ENCODE measurements around the gene KRTAP20-3. TPM values are rescaled to one million over a fixed set of nuclear protein-coding genes. Genes with fewer than 3 reads are reported as not detected.

KRTAP20-3 gene
- total RNA-seq, 2 experiments from 2014 or later = not detected

DNA sequence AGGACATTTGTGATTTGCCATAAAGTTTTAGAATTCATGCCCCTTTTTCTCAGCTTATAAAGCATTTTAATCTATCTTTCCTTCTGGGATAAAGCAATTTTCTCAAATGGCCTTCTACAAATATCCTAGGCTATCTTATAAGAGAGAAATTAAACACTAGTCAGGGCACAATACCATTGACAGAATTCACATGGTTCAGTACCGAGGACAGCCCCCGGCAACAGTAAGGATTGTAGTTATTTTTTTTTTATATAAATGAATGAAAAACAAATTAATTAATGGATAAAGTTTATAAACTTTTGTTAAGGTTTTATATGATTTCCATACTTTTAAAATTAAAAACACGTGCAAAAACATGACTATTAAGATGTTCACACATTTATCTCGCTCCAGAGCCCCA, 14.6 kb upstream of the KRTAP20-3 start:
- no peak overlapping the region for H3K27ac Mint-ChIP-seq
- ChIA-PET POLR2A (no interaction called here), CTCF (no interaction called here)
- H3K9me3 Mint-ChIP-seq (ENCODE audit: low read depth) = no peaks in the 10 kb centered on the region
- DNase-seq (no peak), ATAC-seq (no peak)
- no peaks in the 10 kb centered on the region for H3K36me3 Mint-ChIP-seq (ENCODE audit: low read depth)
- intact Hi-C loops (cut with DNase I, micrococcal nuclease) = no loop called here
- no peak overlapping the region for H3K4me3 Mint-ChIP-seq
- H3K27me3 Mint-ChIP-seq = no peaks in the 10 kb centered on the region
- no peaks in the 10 kb centered on the region for H3K4me1 Mint-ChIP-seq

GRCh38 chr21:30629200-30629599, 13.5 kb upstream of the KRTAP20-3 start:
- POLR2A ChIA-PET = no interaction called here
- Mint-ChIP-seq H3K9me3 (ENCODE audit: low read depth) (no peaks in the 10 kb centered on the region), H3K27me3 (no peaks in the 10 kb centered on the region), H3K27ac (no peak overlapping the region), H3K4me1 (no peaks in the 10 kb centered on the region), H3K4me3 (no peak overlapping the region), H3K36me3 (ENCODE audit: low read depth) (no peaks in the 10 kb centered on the region)
- intact Hi-C loops (cut with DNase I, micrococcal nuclease) = no loop called here
- CTCF ChIA-PET = no interaction called here
- DNase-seq (no peak), ATAC-seq (no peak)

GRCh38 chr21:30634906-30635305, 7.8 kb upstream of the KRTAP20-3 start, which contains the start of gene KRTAP20-2:
Gene KRTAP20-2 (plus strand): TSS chr21:30635206. CDS start chr21:30635264, 58 bp downstream.
- Mint-ChIP-seq H3K27ac (no peak within 1 kb of the TSS), H3K9me3 (ENCODE audit: low read depth) (no peaks in the 10 kb centered on the region), H3K4me1 (no peaks in the 10 kb centered on the region), H3K36me3 (ENCODE audit: low read depth) (no peaks in the 10 kb centered on the region), H3K27me3 (no peaks in the 10 kb centered on the region), H3K4me3 (no peak within 1 kb of the TSS)
- intact Hi-C loops (cut with DNase I, micrococcal nuclease) = no loop called here
- DNase-seq (no peak), ATAC-seq (no peak)
- CTCF ChIA-PET = no interaction called here
- POLR2A ChIA-PET = no interaction called here

GRCh38 chr21:30638686-30639085, 4.0 kb upstream of the KRTAP20-3 start:
- CTCF ChIA-PET = no interaction called here
- Mint-ChIP-seq H3K4me3 (no peak overlapping the region), H3K9me3 (ENCODE audit: low read depth) (no peaks in the 10 kb centered on the region), H3K36me3 (ENCODE audit: low read depth) (no peaks in the 10 kb centered on the region), H3K27ac (no peak overlapping the region), H3K4me1 (no peaks in the 10 kb centered on the region), H3K27me3 (no peaks in the 10 kb centered on the region)
- intact Hi-C loops (cut with DNase I, micrococcal nuclease) = no loop called here
- ATAC-seq (no peak), DNase-seq (no peak)
- POLR2A ChIA-PET = no interaction called here

- Mint-ChIP-seq H3K9me3 (ENCODE audit: low read depth) (no peaks in the 10 kb centered on the region), H3K27ac (no peak overlapping the region), H3K27me3 (peaks cover 4% of the 10 kb centered on the region), H3K4me3 (no peak overlapping the region), H3K36me3 (ENCODE audit: low read depth) (no peaks in the 10 kb centered on the region), H3K4me1 (no peaks in the 10 kb centered on the region)
- ChIA-PET CTCF (no interaction called here), POLR2A (no interaction called here)
- ATAC-seq (no peak), DNase-seq (no peak)
- intact Hi-C loops (cut with DNase I, micrococcal nuclease) = no loop called here
These were observed 4.3 kb downstream of the KRTAP20-3 start for GRCh38 chr21:30646904-30647414.

- DNase-seq (no peak), ATAC-seq (no peak)
- POLR2A ChIA-PET = no interaction called here
- H3K36me3 Mint-ChIP-seq (ENCODE audit: low read depth) = no peaks in the 10 kb centered on the region
- peaks cover 4% of the 10 kb centered on the region for H3K27me3 Mint-ChIP-seq
- H3K27ac Mint-ChIP-seq = no peak overlapping the region
- no peaks in the 10 kb centered on the region for H3K9me3 Mint-ChIP-seq (ENCODE audit: low read depth)
- intact Hi-C loops (cut with DNase I, micrococcal nuclease) = no loop called here
- H3K4me3 Mint-ChIP-seq = no peak overlapping the region
- CTCF ChIA-PET = no interaction called here
- no peaks in the 10 kb centered on the region for H3K4me1 Mint-ChIP-seq
These were observed 10.2 kb downstream of the KRTAP20-3 start for GRCh38 chr21:30652891-30653290.

- Mint-ChIP-seq H3K27me3 (peaks cover 7% of the 10 kb centered on the region), H3K4me1 (no peaks in the 10 kb centered on the region), H3K36me3 (ENCODE audit: low read depth) (no peaks in the 10 kb centered on the region), H3K9me3 (ENCODE audit: low read depth) (peaks cover 2% of the 10 kb centered on the region), H3K4me3 (no peak overlapping the region), H3K27ac (no peak overlapping the region)
- intact Hi-C loops (cut with DNase I, micrococcal nuclease) = no loop called here
- ChIA-PET CTCF (interaction anchor here (0.7 kb wide), 1 partner anchor 370 kb away, joined by 4 read pairs; no protein-coding TSS in a partner anchor), POLR2A (no interaction called here)
- DNase-seq (no peak), ATAC-seq (no peak)
These were observed 26.1 kb downstream of the KRTAP20-3 start for GRCh38 chr21:30668776-30669175.

GRCh38 chr21:30672985-30673650, 30.5 kb downstream of the KRTAP20-3 start:
- no peaks in the 10 kb centered on the region for H3K36me3 Mint-ChIP-seq (ENCODE audit: low read depth)
- DNase-seq = no peak
- H3K27ac Mint-ChIP-seq = no peak overlapping the region
- no peak for ATAC-seq
- intact Hi-C loops (cut with DNase I, micrococcal nuclease) = no loop called here
- H3K27me3 Mint-ChIP-seq = peaks cover 5% of the 10 kb centered on the region
- ChIA-PET CTCF (no interaction called here), POLR2A (interaction anchor here (0.6 kb wide), 1 partner anchor 354 kb away, joined by 3 read pairs; no protein-coding TSS in a partner anchor)
- H3K4me3 Mint-ChIP-seq = no peak overlapping the region
- no peaks in the 10 kb centered on the region for H3K4me1 Mint-ChIP-seq
- H3K9me3 Mint-ChIP-seq (ENCODE audit: low read depth) = peaks cover 2% of the 10 kb centered on the region

DNA sequence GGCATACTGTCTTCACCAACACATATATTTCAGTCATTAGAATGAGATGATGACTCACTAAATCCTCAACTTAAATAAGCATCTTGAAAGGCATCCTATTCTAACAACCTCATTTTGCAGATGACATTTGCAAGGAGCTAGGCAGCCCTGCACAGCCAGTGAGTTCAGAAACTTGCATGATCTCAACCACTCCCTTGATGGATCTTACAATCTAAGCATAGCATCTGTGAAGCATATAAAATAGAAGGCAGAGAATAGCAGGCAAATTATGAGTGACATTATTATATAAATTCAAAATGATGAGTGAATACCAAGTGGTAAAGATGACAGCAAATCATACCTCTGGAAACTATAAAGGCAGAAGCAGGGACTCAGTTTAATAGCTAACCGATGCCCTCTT, 31.6 kb downstream of the KRTAP20-3 start:
- ChIA-PET CTCF (no interaction called here), POLR2A (no interaction called here)
- ATAC-seq = no peak
- Mint-ChIP-seq H3K9me3 (ENCODE audit: low read depth) (peaks cover 2% of the 10 kb centered on the region), H3K36me3 (ENCODE audit: low read depth) (no peaks in the 10 kb centered on the region), H3K27me3 (peaks cover 5% of the 10 kb centered on the region), H3K27ac (no peak overlapping the region), H3K4me1 (no peaks in the 10 kb centered on the region), H3K4me3 (no peak overlapping the region)
- DNase-seq = no peak
- intact Hi-C loops (cut with DNase I, micrococcal nuclease) = no loop called here

DNA sequence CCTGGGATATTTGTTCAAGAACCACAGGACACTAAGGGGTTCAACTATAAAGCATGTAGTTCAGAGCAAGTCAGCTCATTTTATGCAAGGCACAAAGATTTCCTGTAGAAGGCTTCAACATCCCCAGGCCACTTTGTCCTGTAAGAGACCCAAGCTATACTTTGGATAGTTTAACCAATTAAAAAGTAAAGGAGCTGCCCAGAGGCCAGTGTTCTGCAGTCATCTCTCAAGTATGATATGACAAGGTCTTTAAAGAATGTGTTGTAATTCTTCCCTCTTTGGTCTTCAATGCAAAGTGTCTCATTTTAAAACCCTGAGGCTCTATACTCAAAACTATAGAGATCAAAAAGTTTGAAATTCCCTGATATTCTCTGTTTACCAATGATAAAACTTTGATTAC, 34.1 kb downstream of the KRTAP20-3 start:
- intact Hi-C loops (cut with DNase I, micrococcal nuclease) = no loop called here
- H3K4me3 Mint-ChIP-seq = no peak overlapping the region
- H3K27me3 Mint-ChIP-seq = no peaks in the 10 kb centered on the region
- ATAC-seq (no peak), DNase-seq (no peak)
- H3K9me3 Mint-ChIP-seq (ENCODE audit: low read depth) = no peaks in the 10 kb centered on the region
- no peaks in the 10 kb centered on the region for H3K4me1 Mint-ChIP-seq
- ChIA-PET POLR2A (no interaction called here), CTCF (no interaction called here)
- no peaks in the 10 kb centered on the region for H3K36me3 Mint-ChIP-seq (ENCODE audit: low read depth)
- H3K27ac Mint-ChIP-seq = no peak overlapping the region

DNA sequence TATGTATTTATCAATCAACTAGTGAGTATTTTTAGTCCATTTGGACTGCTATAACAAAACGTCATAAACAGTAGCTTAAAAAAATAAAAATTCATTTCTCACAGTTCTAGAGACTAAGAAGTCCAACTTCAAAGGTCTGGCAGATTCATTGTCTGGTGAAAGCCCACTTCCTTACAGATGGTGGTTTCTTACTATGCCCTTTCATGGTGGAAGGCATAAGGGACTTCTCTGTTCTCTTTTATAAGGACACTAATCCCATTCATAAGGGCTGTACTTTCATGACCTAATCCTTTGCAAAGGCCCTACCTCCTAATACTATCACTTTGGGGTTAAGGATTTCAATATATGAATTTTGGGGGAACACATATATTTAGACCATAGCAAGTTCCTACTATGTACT, 37.9 kb downstream of the KRTAP20-3 start:
- ATAC-seq = no peak
- CTCF ChIA-PET = no interaction called here
- no peaks in the 10 kb centered on the region for H3K4me1 Mint-ChIP-seq
- H3K27ac Mint-ChIP-seq = no peak overlapping the region
- DNase-seq = no peak
- H3K27me3 Mint-ChIP-seq = peaks cover 2% of the 10 kb centered on the region
- intact Hi-C loops (cut with DNase I, micrococcal nuclease) = no loop called here
- H3K36me3 Mint-ChIP-seq (ENCODE audit: low read depth) = no peaks in the 10 kb centered on the region
- H3K9me3 Mint-ChIP-seq (ENCODE audit: low read depth) = no peaks in the 10 kb centered on the region
- POLR2A ChIA-PET = no interaction called here
- no peak overlapping the region for H3K4me3 Mint-ChIP-seq

DNA sequence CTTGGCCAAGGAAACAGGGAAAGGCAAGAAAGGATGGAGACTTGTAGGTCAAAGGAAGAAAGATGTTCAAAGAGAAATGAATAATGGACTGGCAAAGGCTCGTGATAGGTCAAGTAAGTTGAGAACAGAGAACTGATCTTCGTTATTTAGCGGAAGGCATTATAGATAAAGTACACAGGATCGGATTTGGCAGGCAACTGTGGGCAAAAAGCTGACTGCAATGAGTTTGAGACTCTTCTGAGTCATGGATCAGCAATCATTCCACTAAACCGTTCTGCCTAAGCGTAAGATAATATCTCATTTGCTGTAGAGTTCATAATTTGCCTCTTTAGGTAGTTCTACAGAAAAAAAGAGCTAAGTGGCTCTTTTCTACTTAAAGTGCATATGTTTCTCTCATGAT, 41.8 kb downstream of the KRTAP20-3 start:
- no peaks in the 10 kb centered on the region for H3K9me3 Mint-ChIP-seq (ENCODE audit: low read depth)
- DNase-seq (no peak), ATAC-seq (no peak)
- H3K4me3 Mint-ChIP-seq = no peak overlapping the region
- no peak overlapping the region for H3K27ac Mint-ChIP-seq
- no peaks in the 10 kb centered on the region for H3K36me3 Mint-ChIP-seq (ENCODE audit: low read depth)
- intact Hi-C loops (cut with DNase I, micrococcal nuclease) = no loop called here
- peaks cover 3% of the 10 kb centered on the region for H3K27me3 Mint-ChIP-seq
- POLR2A ChIA-PET = no interaction called here
- H3K4me1 Mint-ChIP-seq = no peaks in the 10 kb centered on the region
- CTCF ChIA-PET = no interaction called here

GRCh38 chr21:30689822-30690221, 47.2 kb downstream of the KRTAP20-3 start:
- Mint-ChIP-seq H3K9me3 (ENCODE audit: low read depth) (no peaks in the 10 kb centered on the region), H3K4me1 (no peaks in the 10 kb centered on the region), H3K36me3 (ENCODE audit: low read depth) (no peaks in the 10 kb centered on the region), H3K4me3 (no peak overlapping the region), H3K27me3 (peaks cover 6% of the 10 kb centered on the region), H3K27ac (no peak overlapping the region)
- DNase-seq = no peak
- ChIA-PET POLR2A (no interaction called here), CTCF (no interaction called here)
- ATAC-seq = no peak
- intact Hi-C loops (cut with DNase I, micrococcal nuclease) = no loop called here

Measured in activated CD4-positive, alpha-beta T cell treated with anti-CD3 and anti-CD28 coated beads for 36 hours (primary cell).